Right lung (tissue), 10 donors: Measurements from ENCODE around the gene DCBLD1. TPM values are rescaled to one million over a fixed set of nuclear protein-coding genes. Genes with fewer than 3 reads are reported as not detected.
"Not testable (repeated sequence)": the region's sequence is repeated elsewhere in the genome, so short reads cannot be mapped to it uniquely, and the experiment has no call there.

ENCODE experiments used
- DNase-seq, 2 donors: peaks; one replicate each; pipeline ENCODE4 v3.0.0-alpha.2; 2013
- long read RNA-seq, 8 donors: transcript quantifications; one replicate each; lab custom pipeline, GENCODE V29; 2026
- polyA plus RNA-seq, 5 donors: library from polyadenylated mRNA; unstranded; fragments of 120-200 nt; gene quantifications; one replicate each; pipeline versions ENCODE4 v1.2.1 to v1.2.3, GENCODE V29; 2013; ENCODE audit warnings: inconsistent platforms in 1 of 5, low replicate concordance in 1 of 5; ENCODE audit not compliant: insufficient read length in 5 of 5, insufficient read depth in 1 of 5

Gene DCBLD1
- 10 to 100 TPM; 27.1 to 47.8 (median 35.5) TPM for polyA plus RNA-seq
- long read RNA-seq, donor 1, partial matches to known transcripts, result 105 of 126 reads
- long read RNA-seq, donor 1, other reads (novel, unspliced or antisense), result 19 of 126 reads
- long read RNA-seq, donor 2, partial matches to known transcripts, result 0 of 2 reads
- long read RNA-seq, donor 2, other reads (novel, unspliced or antisense), result 0 of 2 reads
- long read RNA-seq, donor 3, partial matches to known transcripts, result 0 of 2 reads
- long read RNA-seq, donor 3, other reads (novel, unspliced or antisense), result 0 of 2 reads
- long read RNA-seq, donor 4, partial matches to known transcripts, result 0 of 3 reads
- long read RNA-seq, donor 4, other reads (novel, unspliced or antisense), result 0 of 3 reads
- long read RNA-seq, donor 5, partial matches to known transcripts, result 0 of 3 reads
- long read RNA-seq, donor 5, other reads (novel, unspliced or antisense), result 0 of 3 reads
- long read RNA-seq, donor 6, partial matches to known transcripts, result 0 of 1 reads
- long read RNA-seq, donor 6, other reads (novel, unspliced or antisense), result 0 of 1 reads
- long read RNA-seq, donor 7, partial matches to known transcripts, result 0 of 2 reads
- long read RNA-seq, donor 7, other reads (novel, unspliced or antisense), result 0 of 2 reads
- long read RNA-seq, donor 8, partial matches to known transcripts, result 42 of 43 reads
- long read RNA-seq, donor 8, other reads (novel, unspliced or antisense), result 0 of 43 reads

DNA sequence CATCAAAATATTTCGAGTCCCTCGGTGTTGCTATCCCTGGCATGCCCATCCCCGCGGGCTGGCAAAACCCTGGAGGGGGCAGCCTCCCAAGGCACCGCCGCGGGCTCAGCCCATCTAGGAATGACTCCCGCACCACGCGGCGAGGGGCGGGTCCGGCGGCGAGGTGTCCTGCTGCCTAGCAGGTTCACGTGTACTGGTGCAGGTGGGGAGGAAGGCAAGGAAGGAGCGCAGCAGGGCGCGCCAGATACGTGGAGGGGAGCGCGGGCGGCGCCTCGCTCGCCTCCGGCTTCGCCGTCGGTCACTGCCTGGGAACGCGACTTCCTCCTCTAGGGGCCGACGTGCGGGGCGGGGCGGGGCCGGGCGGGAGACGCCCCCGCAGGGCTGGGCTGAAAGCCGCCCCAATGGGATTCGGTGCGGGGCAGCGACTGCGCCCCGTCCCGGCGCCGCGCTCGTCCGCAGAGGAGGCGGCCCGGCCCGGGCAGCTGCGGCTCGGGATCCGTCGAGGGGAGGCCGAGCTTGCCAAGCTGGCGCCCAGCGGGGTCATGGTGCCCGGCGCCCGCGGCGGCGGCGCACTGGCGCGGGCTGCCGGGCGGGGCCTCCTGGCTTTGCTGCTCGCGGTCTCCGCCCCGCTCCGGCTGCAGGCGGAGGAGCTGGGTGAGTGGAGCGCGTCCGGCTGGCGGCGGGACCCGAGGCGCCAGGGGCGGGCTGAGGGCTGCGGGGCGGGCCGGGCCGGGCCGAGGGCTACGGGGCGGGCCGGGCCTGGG, at the start of gene DCBLD1:
Gene DCBLD1 (plus strand): TSS at position 435 of the 764 bp plus-strand sequence. CDS start 108 bp downstream, at position 543.
- peak; percentile 75 to 79 for DNase-seq

DNA sequence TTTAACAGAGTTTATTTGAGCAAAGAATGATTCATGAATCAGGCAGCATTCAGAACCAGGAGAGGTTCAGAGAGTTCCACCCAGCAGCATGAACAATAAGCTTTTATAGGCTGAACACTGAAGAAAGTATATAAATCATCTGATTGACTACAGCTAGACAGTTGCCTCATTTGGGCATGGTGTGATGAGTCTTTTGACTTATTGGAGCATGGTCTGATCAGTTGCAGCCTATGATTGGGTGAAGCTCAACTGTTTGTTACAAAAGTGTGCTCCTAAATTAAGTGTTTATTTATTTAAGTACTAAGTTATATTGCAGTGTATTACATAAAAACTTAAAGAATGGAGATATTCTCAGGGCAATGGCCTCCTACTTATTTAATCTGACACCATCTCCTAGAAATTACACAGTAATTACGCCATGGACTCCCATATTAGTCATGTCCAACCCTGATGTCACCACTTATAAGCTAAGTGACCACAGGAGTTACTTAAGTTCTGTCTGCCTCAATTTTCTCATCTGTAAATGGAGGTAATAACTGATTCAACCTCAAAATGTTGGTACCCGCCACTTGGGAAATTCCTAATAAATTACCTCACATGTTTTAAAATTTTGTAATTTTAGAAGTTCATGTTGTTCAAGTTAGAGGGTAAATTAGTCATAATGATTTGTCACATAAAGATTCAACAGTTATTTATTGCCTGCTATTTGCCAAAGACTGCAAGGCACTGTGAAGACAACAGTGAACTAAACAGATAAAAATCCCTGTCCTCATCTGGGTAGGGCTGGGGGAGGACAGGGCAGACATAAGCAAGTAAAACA, 41.6 kb upstream of the DCBLD1 start:
- no peak for DNase-seq

DNA sequence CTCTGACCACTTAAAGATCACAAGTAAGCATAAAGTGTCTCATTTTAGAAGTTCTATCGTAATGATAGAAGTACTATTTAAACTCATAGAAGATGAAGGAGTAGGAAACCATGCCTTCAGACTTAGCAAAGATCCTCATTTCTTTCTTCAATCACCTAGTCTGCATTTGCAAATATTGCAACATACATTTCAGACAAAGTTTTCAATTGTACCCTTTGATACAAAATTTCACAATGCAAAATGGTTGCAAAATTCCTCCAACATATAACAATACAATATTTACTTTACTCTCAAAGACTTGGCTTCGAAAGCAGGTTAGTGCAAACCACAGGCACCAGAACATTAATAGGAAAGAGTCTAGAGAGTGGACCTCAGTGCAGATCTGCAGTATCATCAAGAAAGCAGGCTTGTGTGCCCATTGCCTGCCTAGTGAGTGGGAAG, 40.6 kb upstream of the DCBLD1 start:
- peak in 1 of 2 donors; percentile 31 for DNase-seq

DNA sequence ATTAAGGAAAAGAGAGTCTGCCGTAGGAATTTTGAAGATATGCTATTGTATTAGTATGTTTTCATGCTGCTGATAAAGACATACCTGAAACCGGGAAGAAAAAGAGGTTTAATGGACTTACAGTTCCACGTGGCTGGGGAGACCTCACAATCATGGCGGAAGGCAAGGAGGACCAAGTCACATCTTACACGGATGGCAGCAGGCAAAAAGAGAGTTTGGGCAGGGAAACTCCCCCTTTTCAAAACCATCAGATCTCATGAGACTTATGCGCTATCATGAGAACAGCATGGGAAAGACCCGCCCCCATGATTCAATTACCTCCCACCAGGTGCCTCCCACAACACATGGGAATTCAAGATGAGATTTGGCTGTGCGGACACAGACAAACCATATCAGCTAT, 40.2 kb upstream of the DCBLD1 start:
- not testable (repeated sequence) for DNase-seq

DNA sequence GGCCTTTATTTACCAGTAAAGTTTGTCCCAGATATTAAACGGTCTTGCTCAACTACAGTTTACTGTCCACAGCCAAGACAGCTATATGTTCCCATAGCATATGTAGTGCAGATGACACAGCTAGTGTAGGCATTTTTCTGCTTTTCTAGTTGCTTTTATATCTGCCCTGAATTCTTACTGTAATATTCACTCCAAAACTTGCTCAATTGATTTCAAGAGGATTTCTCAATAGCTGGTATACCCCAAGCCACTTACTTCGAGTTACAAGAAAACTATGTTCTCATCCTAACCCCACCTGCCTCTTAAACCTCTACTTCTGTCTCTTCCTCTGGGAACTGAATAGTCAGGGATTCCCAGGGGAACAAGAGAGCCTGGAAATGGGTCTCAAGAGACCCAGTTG, 37.9 kb upstream of the DCBLD1 start:
- DNase-seq, result no peak

DNA sequence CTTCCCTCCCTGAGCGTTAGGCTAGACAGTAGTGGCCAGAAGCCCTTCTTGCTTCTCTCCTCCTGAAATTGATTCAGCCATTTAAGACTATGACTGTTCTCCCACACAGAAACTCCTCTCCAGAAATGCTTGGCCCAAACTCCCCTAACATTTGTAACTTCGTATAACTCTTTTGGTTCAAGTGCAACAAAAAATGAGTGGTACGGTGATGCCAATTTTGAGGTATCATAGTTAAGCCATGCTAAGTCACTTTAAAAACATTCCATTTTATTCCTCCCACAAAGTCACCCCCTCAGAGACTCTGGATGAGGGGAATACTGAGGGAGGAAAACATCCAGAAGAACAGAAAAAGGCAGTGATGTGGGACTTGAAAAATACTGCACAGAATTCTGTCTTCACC, 35.6 kb upstream of the DCBLD1 start:
- DNase-seq, result no peak

DNA sequence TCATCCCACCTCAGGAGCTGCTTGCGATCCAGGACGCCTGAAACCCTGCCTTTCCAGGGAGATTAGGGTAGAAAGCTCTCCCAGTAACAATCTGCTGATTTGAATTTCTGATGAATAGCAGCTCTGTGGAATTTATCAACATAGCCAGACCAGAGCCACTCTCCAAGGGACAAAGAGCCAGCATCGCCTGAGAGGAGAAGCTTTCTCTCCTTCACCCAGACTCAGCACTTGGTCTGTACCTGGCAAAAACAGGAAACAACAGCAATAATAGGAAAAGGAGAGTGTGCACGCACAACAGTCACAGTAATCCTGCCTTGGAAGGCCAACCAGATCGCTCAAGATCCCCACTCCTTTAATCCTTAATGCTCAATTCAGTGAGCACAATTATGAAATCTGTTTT, 34.5 kb upstream of the DCBLD1 start:
- no peak for DNase-seq

DNA sequence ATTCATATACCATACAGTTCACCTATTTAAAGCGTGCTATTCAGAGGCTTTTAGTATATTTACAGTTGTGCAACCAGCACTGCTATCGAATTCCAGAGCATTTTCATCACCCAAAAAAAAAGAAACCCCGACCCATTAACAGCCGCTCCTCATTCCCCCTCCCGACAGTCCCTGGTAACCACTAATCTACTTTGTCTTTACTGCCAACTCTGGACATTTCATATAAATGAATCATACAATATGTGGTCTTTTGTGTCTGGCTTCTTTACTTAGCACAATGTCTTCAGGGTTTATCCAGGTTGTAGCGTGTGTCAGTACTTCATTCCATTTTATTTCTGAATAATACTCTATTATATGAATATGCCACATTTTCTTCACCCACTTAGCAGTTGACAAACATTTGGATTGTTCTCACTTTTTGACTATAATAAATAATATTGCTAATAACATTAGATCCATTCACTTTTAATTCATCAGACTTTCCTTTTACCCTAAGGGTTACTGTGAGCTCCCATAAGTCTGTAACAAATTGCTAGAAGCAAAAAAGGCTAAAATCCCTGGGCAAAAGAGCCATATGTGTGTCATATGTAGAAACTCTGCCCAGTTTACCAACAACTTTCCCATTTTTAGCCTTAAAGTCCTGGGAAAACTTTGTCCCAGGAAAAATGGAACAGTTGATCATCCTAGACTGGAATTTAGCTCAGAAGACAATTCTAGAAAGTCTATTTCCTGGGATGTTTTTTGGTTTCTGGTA, 33.6 kb upstream of the DCBLD1 start:
- no peak for DNase-seq

DNA sequence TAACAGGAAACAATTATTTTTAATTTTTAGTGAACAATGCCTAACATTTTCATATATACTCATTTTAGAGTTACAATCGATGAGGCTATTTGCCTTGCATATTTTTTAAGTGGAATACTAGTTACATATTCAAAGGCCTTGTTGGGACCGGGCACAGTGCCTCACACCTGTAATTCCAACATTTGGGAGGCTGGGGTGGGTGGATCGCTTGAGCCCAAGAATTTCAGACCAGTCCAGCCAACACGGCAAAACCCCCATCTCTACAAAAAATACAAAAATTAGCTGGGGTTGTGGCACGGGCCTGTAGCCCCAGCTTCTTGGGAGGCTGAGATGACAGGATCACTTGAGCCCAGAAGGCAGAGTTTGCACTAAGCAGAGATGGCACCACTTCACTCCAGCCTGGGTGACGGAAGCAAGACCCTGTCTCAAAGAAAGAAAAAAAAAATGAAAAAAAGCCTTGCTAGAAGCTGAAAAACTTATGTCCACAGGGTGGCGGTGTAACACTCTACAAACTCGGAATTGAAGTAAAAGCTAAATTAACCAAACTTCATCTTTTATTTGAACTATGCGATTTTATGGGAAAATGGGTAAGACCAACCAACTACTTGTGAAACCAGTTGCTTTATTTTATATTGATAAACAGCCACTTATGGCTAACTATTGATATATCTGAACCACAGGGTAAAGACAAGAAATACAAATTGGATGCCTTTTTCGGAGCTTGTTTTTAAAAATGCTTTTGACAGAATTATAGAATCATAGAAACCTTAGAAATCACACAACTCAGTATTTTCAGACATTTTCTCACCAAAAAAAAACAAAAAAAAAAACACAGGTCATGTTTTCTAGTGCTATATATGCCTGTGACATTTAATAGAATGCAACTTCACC, 32.7 kb upstream of the DCBLD1 start:
- peak; percentile 57 to 71 for DNase-seq

DNA sequence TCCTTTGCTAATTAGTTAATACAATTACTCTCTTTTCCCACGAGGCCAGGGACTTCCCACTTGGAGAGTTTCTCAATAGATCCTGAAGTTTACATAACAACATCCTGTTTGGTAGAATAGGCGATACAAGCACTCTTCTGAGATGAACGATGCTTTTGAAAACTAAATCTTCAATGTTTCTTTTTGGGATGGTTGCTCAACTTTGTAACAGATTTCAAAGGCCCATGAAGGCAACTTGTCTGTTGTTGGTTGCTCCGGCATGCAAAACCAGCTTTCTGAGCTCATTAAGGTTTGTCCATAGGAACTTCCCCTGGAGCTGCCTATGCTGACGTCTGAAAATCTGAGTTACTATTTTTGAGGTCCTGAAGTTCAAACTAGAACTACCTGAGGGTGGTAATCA, 30.8 kb upstream of the DCBLD1 start:
- no peak for DNase-seq

DNA sequence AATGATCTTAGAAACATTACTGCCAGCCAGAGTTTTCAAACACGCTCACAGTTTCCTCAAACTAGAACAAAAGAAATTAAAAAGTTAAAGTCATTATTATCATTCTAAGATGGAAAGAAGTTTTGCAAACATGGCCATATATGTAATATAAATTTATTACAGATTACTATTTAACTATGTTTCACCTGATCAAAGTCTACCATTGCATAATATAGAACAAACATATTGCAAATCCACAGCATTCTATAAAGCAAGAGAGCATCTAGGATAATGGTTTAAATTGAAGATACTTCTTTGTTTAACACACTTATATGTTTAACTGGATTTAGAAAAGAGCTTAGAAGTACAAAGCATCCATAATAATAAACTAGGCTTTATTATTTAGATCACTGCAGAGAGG, 26.2 kb upstream of the DCBLD1 start:
- DNase-seq, result no peak

DNA sequence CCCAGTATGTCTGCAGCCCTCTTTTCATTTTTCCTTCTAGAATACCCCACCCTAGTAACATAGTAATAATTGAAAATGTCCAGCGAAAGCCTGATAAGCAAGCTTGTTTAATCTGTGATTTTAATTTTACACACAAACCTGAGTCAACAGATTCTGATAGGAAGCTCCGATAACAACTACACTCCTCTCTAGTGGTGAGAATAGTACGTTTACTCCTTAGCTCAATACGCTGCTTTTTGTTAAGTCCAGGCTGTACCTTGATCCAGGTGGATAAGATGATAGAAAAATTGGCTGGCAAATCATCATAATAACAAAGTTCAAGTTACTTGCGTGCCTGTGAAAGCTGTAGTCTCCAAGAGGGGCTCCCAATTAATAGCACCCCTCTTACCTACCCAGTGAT, 25.5 kb upstream of the DCBLD1 start:
- DNase-seq, result no peak

DNA sequence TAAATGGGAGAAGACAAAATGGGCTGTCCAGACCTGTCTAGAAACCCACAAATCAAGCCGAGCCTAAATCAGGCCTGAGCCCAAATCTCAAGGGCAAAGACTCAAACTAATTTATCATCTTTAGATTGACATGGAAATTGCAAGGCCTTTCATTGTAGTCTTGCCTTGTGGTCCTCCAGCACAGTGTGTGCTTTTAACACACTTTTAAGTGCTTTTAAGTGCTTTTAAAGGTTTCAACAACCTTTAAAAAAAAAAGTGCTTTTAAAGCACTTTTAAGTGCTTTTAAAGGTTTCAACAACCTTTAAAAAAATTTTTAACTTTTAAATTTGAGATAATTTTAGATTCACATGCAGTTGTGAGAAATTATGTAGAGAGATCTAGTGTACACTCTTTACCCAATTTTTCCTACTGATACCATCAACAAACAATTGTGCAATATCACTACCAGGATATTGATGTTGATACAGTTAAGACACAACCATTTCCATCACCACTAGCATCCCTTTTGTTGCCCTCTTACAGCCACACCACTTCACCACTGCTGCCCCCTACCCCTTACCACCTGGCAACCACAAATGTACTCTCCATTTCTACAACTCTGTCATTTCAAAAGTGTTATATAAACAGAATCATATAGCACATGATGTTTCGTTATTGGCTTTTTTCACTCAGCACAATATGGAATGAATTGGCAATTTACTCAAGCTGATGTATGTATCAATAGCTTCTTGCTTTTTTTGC, 23.1 kb upstream of the DCBLD1 start:
- DNase-seq, result no peak

DNA sequence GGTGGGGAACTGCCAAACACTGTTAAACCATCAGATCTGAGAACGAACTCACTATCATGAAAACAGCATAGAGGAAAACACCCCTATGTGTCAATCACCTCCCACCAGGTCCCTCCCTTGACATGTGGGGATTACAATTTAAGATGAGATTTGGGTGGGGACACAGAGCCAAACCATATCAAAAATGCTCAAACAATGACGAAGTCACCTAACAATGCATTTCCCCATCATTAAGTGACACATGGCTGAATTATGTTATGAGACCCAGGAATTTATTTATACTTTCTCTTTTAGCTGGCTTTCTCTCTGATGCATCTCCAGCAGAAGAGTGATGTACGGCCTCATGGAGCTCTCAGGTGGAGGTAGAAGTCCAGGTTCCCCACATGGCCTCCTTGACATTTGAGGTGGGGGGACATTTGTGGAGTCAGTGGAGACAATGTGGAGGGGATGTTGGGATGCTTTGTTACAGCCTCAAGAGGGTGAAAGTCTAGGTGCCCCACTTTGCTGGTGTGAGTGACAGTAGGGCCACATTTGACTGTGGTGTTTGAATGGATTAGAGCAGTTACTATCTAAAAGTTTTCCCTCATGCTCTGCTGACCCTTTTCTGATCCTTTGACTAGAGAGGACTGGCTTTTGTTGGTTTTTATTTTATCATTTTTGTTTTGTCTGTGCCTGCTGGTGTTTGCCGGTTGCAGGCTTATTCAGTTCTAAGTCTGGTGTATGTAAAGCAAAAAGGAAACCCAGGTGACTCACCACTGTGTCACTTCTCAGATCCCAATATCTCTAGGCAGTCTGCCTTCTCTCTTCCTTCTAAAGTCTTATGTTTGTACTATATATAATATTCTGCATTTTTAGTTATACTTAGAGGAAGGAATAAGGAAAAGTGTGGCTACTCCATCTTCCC, 18.5 kb upstream of the DCBLD1 start:
- no peak for DNase-seq

DNA sequence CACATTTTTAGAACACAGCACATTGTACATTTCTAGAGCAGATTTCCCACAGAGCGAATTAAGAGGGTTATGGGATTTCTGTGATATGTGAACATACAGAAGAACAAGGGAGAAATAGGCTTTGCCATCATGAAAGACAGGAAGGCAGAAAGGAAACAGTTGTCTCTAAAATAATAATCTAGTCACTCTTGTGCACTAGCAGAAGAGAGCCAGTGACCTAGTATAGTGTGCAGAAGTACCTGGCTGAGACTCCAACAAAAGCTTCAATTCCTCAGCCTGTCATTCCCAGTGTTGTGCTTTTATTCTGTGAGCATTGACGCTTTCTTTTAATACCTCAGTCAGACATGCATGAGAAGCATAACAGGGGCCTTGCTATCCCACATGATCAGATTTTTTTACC, 17.8 kb upstream of the DCBLD1 start:
- DNase-seq, result no peak

DNA sequence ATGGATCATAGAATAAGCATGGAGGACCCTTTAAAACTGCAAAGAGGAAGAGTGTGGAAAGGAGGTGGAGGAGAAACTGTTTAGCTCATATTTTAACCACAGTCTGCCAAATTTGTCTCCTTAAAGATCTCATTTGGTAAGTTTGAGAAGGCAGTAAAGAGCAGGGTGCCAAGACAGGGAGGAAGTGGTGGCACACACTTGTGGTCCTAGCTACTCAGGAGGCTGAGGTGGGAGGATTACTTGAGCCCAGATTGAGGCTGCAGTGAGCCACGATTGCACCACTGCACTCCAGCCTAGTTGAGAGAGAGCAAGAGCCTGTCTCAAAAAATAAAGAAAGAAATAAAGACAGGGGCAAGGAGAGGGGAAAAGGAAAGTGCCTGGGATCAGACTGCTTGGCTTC, 16.8 kb upstream of the DCBLD1 start:
- no peak for DNase-seq

DNA sequence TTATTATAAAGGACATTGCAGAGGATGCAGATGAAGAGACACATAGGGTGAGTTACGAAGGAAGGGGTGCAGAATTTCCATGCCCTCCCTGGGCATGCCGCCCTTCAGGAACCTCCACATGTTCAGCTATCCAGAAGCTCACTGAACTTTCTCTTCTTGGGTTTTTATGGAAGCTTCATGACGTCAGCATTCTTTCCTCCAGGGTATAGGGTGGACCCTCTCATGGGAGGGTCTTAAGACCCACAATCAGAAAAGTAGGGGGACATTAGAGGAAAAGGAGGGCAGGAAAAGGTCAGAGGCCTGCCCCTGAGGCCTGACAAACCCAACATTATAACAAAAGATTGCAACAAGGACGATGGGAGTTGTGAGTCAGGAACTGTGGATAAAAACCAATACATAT, 14.6 kb upstream of the DCBLD1 start:
- no peak for DNase-seq

DNA sequence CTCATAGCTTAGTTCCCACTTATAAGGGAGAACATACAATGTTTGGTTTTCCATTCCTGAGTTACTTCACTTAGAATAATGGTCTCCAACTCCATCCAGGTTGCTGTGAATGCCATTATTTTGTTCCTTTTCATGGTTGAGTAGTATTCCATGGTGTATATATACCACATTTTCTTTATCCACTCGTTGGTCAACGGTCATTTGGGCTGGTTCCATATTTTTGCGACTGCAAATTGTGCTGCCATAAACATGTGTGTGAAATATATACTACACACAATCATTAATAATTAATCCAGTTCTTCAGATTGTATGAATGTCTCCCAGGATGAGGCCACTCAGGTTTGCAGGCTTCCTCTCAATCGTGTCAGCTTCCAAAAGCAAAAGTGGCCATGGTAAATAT, 13.9 kb upstream of the DCBLD1 start:
- DNase-seq, result not testable (repeated sequence)
